ENCODE data around the gene PAAF1. TPM values are rescaled to one million over a fixed set of nuclear protein-coding genes. Genes with fewer than 3 reads are reported as not detected.

PAAF1 gene
- total and polyA plus RNA-seq, 8 donors: 8.0 to 15.9 (median 11.4) TPM

DNA sequence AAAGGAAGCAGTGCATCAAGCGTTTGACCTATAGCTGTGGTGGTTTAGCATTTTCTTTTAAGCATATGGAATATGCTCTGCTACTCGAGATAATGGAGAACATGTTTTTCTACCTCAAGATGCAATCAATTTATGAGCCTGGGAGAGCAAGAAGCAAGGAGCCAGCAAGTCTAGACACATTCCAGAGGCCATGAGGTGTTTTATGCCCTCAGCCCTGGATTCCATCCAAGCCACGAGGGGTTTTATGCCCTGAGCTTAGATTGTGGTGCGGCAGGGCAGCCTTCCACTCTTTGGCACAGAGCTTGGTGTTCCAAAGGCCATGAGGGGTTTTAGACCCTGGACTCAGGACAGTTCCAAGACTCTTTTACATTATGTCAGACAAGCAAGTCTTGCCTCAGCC lies 62.3 kb downstream of the PAAF1 start:
- FAIRE-seq: no peak

DNA sequence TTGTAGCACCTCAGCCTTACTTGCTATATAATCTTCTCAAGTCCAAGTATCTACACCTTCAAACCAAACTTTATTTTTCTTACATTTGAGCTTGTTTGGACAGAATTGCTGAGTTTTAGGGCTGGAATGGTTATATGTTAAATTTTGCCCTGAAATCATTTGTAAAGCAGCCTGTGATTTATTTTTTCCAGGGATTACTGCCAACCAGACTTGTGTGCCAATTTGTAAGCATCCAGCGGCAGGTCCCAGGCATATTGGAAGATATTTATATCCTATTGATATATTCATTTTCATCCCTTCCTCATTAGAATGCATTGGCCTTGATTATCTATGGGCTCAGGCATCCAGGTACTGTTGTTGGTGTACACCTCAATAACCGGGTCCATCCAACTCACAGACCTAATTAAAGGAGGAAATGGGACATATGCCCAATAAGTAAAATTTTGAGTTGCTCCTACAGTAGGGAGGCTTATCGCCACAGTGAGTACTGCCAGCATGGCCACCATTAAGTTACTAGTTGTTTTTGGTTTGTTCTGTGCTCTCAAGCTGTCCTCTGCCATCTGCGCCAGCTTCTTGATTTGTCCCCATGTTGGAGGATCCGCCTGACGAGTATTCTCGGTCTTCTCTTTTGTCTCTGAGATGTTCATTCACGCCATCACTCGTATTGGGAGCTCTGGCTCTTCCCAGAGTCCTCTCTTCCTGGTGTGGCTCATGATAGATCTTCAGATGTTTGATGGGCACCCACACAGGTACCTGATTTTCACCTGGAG lies 64.2 kb downstream of the PAAF1 start:
- no peaks in the 10 kb centered on the region for H3K9me3 ChIP-seq
- ATAC-seq (no peak), DNase-seq (no peak), FAIRE-seq (no peak)
- TF ChIP-seq, protein P1, sequence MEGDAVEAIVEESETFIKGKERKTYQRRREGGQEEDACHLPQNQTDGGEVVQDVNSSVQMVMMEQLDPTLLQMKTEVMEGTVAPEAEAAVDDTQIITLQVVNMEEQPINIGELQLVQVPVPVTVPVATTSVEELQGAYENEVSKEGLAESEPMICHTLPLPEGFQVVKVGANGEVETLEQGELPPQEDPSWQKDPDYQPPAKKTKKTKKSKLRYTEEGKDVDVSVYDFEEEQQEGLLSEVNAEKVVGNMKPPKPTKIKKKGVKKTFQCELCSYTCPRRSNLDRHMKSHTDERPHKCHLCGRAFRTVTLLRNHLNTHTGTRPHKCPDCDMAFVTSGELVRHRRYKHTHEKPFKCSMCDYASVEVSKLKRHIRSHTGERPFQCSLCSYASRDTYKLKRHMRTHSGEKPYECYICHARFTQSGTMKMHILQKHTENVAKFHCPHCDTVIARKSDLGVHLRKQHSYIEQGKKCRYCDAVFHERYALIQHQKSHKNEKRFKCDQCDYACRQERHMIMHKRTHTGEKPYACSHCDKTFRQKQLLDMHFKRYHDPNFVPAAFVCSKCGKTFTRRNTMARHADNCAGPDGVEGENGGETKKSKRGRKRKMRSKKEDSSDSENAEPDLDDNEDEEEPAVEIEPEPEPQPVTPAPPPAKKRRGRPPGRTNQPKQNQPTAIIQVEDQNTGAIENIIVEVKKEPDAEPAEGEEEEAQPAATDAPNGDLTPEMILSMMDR (IDR thresholded peaks at IDR 0.05): no peak
- intact Hi-C loops (cut with DNase I): no loop called here
- H3K4me1 ChIP-seq: no peaks in the 10 kb centered on the region
- no peak overlapping the region for H3K27ac ChIP-seq
- H3K4me3 ChIP-seq: no peak overlapping the region
- 95 to 97% methylated on average over 9 of the region's 9 CpGs for WGBS, 2 donors
- H3K27me3 ChIP-seq: no peaks in the 10 kb centered on the region
- no peaks in the 10 kb centered on the region for H3K36me3 ChIP-seq

More for the DNA sequence above, 62.3 kb downstream of the PAAF1 start:
- Histone ChIP-seq H3K9me3 (no peaks in the 10 kb centered on the region), H3K27ac (no peak overlapping the region), H3K4me1 (no peaks in the 10 kb centered on the region), H3K36me3 (peaks cover 0 to 5% (median 0%) of the 10 kb centered on the region in 3 donors), H3K27me3 (no peaks in the 10 kb centered on the region), H3K4me3 (no peak overlapping the region)
- 78 to 82% methylated on average over 4 of the region's 4 CpGs for whole genome bisulfite sequencing, 2 donors
- DNase-seq (no peak), ATAC-seq (no peak)
- intact Hi-C loops (cut with DNase I): no loop called here
- TF ChIP-seq, protein P1 (IDR thresholded peaks at IDR 0.05): no peak

GRCh38 chr11:73942010-73942409 lies 65.2 kb downstream of the PAAF1 start:
- Histone ChIP-seq H3K27ac (no peak overlapping the region), H3K4me3 (no peak overlapping the region), H3K27me3 (no peaks in the 10 kb centered on the region), H3K9me3 (no peaks in the 10 kb centered on the region), H3K36me3 (no peaks in the 10 kb centered on the region), H3K4me1 (no peaks in the 10 kb centered on the region)
- DNase-seq (no peak), ATAC-seq (no peak), FAIRE-seq (no peak)
- WGBS, 2 donors: 90 to 96% methylated on average over 1 of the region's 1 CpG
- TF ChIP-seq, protein P1 (IDR thresholded peaks at IDR 0.05): no peak
- intact Hi-C loops (cut with DNase I): no loop called here

- FAIRE-seq (no peak), ATAC-seq (no peak), DNase-seq (no peak)
- no peak overlapping the region for H3K27ac ChIP-seq
- TF ChIP-seq, protein P1 (IDR thresholded peaks at IDR 0.05): no peak
- H3K36me3 ChIP-seq: no peaks in the 10 kb centered on the region
- WGBS, 2 donors: 57 to 64% methylated on average over 6 of the region's 6 CpGs
- intact Hi-C loops (cut with DNase I): no loop called here
- H3K4me1 ChIP-seq: no peaks in the 10 kb centered on the region
- H3K9me3 ChIP-seq: no peaks in the 10 kb centered on the region
- H3K27me3 ChIP-seq: no peaks in the 10 kb centered on the region
- H3K4me3 ChIP-seq: no peak overlapping the region
Measured at GRCh38 chr11:73944085-73944484, 67.3 kb downstream of the PAAF1 start.

DNA sequence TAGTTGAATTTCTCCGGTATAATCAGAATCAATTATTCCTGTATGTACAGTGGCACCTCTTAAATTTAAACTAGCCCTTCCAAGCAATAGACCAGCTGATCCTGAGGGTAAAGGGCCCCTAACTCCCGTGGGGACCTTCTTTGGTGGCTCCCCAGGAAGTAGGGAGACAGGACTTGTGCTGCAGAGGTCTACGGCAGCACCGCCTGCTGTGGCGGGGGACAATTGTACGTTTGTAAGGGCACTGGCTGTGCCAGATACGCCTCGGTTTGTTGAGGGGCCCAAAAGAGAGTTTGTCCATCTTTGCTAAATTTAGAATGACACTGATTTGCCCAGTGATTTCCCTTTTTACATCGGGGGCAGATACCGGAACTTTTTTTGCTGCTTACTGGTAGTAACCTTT lies 68.1 kb downstream of the PAAF1 start:
- H3K4me1 ChIP-seq: no peaks in the 10 kb centered on the region
- WGBS, 2 donors: 82 to 86% methylated on average over 10 of the region's 10 CpGs
- intact Hi-C loops (cut with DNase I): no loop called here
- H3K9me3 ChIP-seq: no peaks in the 10 kb centered on the region
- no peak overlapping the region for H3K4me3 ChIP-seq
- DNase-seq (no peak), ATAC-seq (no peak), FAIRE-seq (no peak)
- no peaks in the 10 kb centered on the region for H3K27me3 ChIP-seq
- no peaks in the 10 kb centered on the region for H3K36me3 ChIP-seq
- TF ChIP-seq, protein P1 (IDR thresholded peaks at IDR 0.05): no peak
- H3K27ac ChIP-seq: no peak overlapping the region
